Chondrocyte (in vitro differentiated cells): ENCODE results near the gene ANP32B. TPM values are rescaled to one million over a fixed set of nuclear protein-coding genes. Genes with fewer than 3 reads are reported as not detected.

Experiments
- DNase-seq: peaks from one replicate; pipeline ENCODE4 v3.0.0; 2021; ENCODE audit warnings: mixed read lengths, low spot score
- H3K27ac Mint-ChIP-seq: one replicate; pipeline ENCODE4 v1.8.0; 2021; ENCODE audit warnings: mild to moderate bottlenecking, moderate library complexity, mixed read lengths; ENCODE audit not compliant: unreplicated experiment
- H3K27me3 Mint-ChIP-seq: 2 replicates; pipeline ENCODE4 v1.8.0; 2021; ENCODE audit warnings: low read depth, mixed read lengths
- H3K36me3 Mint-ChIP-seq: 2 replicates; pipeline ENCODE4 v1.8.0; 2021; ENCODE audit warnings: low read depth, mixed read lengths
- H3K4me1 Mint-ChIP-seq: 2 replicates; pipeline ENCODE4 v1.8.0; 2021; ENCODE audit warnings: low read depth, mild to moderate bottlenecking, mixed read lengths
- H3K4me3 Mint-ChIP-seq: one replicate; pipeline ENCODE4 v1.8.0; 2021; ENCODE audit warnings: mild to moderate bottlenecking, moderate library complexity, mixed read lengths; ENCODE audit not compliant: unreplicated experiment
- H3K9me3 Mint-ChIP-seq: 2 replicates; pipeline ENCODE4 v1.8.0; 2021; ENCODE audit warnings: low read depth, mixed read lengths
- CTCF ChIP-seq: fragments of 200-600 bp; sonication (generic); IDR thresholded peaks from 2 replicates; pipeline ENCODE4 v1.5.0; 2021; ENCODE audit warnings: antibody characterized with exemption, mild to moderate bottlenecking, moderate library complexity
- total RNA-seq: library from RNA; stranded (reverse); gene quantifications from 3 replicates; pipeline ENCODE4 v1.2.1, GENCODE V29; 2021

Gene ANP32B
- total RNA-seq, 1 donor from 2014 or later: 86.1 TPM

GRCh38 chr9:97981846-97982682, 1.1 kb upstream of the ANP32B start:
- no peaks in the 10 kb centered on the region for H3K36me3 Mint-ChIP-seq

GRCh38 chr9:97983589-97984187, 547 bp downstream of the ANP32B start:
- Mint-ChIP-seq H3K4me1 (peaks cover 48% of the 10 kb centered on the region), H3K27me3 (no peaks in the 10 kb centered on the region), H3K36me3 (no peaks in the 10 kb centered on the region), H3K9me3 (no peaks in the 10 kb centered on the region), H3K4me3 (peak overlapping the region; percentile 74), H3K27ac (peak overlapping the region; percentile 83)
- TF ChIP-seq CTCF: no peak
- no peak for DNase-seq

More at GRCh38 chr9:97981846-97982682, 1.1 kb upstream of the ANP32B start:
- Mint-ChIP-seq H3K4me1 (peaks cover 36% of the 10 kb centered on the region), H3K27ac (peak overlapping the region; percentile 85), H3K4me3 (peak overlapping the region; percentile 69), H3K9me3 (no peaks in the 10 kb centered on the region), H3K27me3 (no peaks in the 10 kb centered on the region)
- DNase-seq: no peak
- TF ChIP-seq CTCF: no peak

GRCh38 chr9:97984188-97985057, 1.3 kb downstream of the ANP32B start:
- no peak for DNase-seq
- peak; percentile 9 for TF ChIP-seq CTCF
- Mint-ChIP-seq H3K36me3 (no peaks in the 10 kb centered on the region), H3K27ac (no peak overlapping the region), H3K4me1 (peaks cover 55% of the 10 kb centered on the region), H3K27me3 (no peaks in the 10 kb centered on the region), H3K4me3 (peak overlapping the region; percentile 57), H3K9me3 (no peaks in the 10 kb centered on the region)

- Mint-ChIP-seq H3K9me3 (no peaks in the 10 kb centered on the region), H3K4me1 (peaks cover 63% of the 10 kb centered on the region), H3K27me3 (no peaks in the 10 kb centered on the region), H3K27ac (peak overlapping the region; percentile 79), H3K4me3 (peak overlapping the region; percentile 68), H3K36me3 (no peaks in the 10 kb centered on the region)
- no peak for DNase-seq
- no peak for TF ChIP-seq CTCF
Measured at GRCh38 chr9:97985058-97985861, 2.1 kb downstream of the ANP32B start.
